CD4-positive, alpha-beta T cell (primary cell): Measurements from ENCODE around the gene DIP2C. TPM values are rescaled to one million over a fixed set of nuclear protein-coding genes. Genes with fewer than 3 reads are reported as not detected.

Experiments
- ATAC-seq: fragments of 200-7000 bp; cut with Tn5 transposase; one replicate; pipeline ENCODE4 v1.10.0; 2022; ENCODE audit warnings: mild to moderate bottlenecking; ENCODE audit not compliant: poor library complexity
- CTCF ChIA-PET: fragments of 350-600 bp; sonication (Branson Sonifier 250); formaldehyde crosslinking; loops from one replicate; lab custom pipeline; 2021; ENCODE audit warnings: antibody characterized with exemption, inconsistent platforms; lab: Charles Lee
- POLR2A ChIA-PET: fragments of 350-600 bp; sonication (Branson Sonifier 250); formaldehyde crosslinking; loops from one replicate; lab custom pipeline; 2021; ENCODE audit warnings: antibody characterized with exemption, inconsistent platforms; lab: Charles Lee
- DNase-seq, 14 experiments: peaks; one replicate each; pipeline ENCODE4 v3.0.0-alpha.2; 2013 to 2020; ENCODE audit warnings: mixed read lengths in 2 of 14
- H3K27ac ChIP-seq, 2 donors: one replicate each; pipeline versions ENCODE4 v1.5.1 to v1.7.0; 2013; ENCODE audit warnings: low read length in 2 of 2, low read depth in 1 of 2, mild to moderate bottlenecking in 1 of 2
- H3K27me3 ChIP-seq, 2 experiments: 1 replicate in 1 of 2; 2 replicates in 1 of 2; pipeline versions ENCODE4 v1.6.1 to v1.7.0; 2013; ENCODE audit warnings: low read length in 2 of 2, control low read depth in 1 of 2, mild to moderate bottlenecking in 1 of 2, moderate library complexity in 1 of 2; ENCODE audit not compliant: insufficient read depth in 2 of 2, control insufficient read depth in 1 of 2
- H3K36me3 ChIP-seq: one replicate; pipeline ENCODE4 v1.6.1; 2013; ENCODE audit warnings: low read length, control low read depth; ENCODE audit not compliant: insufficient read depth
- H3K4me1 ChIP-seq: one replicate; pipeline ENCODE4 v1.6.1; 2013; ENCODE audit warnings: low read length, control low read depth; ENCODE audit not compliant: insufficient read depth
- H3K4me3 ChIP-seq: one replicate; pipeline ENCODE4 v1.5.1; 2013; ENCODE audit warnings: mild to moderate bottlenecking, low read length, moderate library complexity
- H3K9me3 ChIP-seq, 2 experiments: 1 replicate in 1 of 2; 2 replicates in 1 of 2; pipeline versions ENCODE4 v1.6.1 to v1.7.0; 2013; ENCODE audit warnings: low read length in 2 of 2, mild to moderate bottlenecking in 2 of 2, control low read depth in 1 of 2, moderate library complexity in 1 of 2; ENCODE audit not compliant: control insufficient read depth in 1 of 2, insufficient read depth in 1 of 2
- H3K27ac Mint-ChIP-seq: one replicate; pipeline ENCODE4 v1.8.0; 2020; ENCODE audit warnings: mixed read lengths
- H3K27me3 Mint-ChIP-seq: one replicate; pipeline ENCODE4 v1.8.0; 2021; ENCODE audit warnings: mixed read lengths
- H3K36me3 Mint-ChIP-seq: one replicate; pipeline ENCODE4 v1.8.0; 2021; ENCODE audit warnings: low read depth, mixed read lengths
- H3K4me1 Mint-ChIP-seq: one replicate; pipeline ENCODE4 v1.8.0; 2021; ENCODE audit warnings: low read depth, mixed read lengths
- H3K4me3 Mint-ChIP-seq: one replicate; pipeline ENCODE4 v1.8.0; 2020; ENCODE audit warnings: mild to moderate bottlenecking, mixed read lengths
- H3K9me3 Mint-ChIP-seq: one replicate; pipeline ENCODE4 v1.8.0; 2020; ENCODE audit warnings: mixed read lengths
- CTCF ChIP-seq: fragments of 200-600 bp; IDR thresholded peaks from one replicate; pipeline ENCODE4 v1.8.0; 2022; ENCODE audit warnings: antibody characterized with exemption, mild to moderate bottlenecking
- intact Hi-C, 2 experiments: fragments of 100-400 bp; cut with DNase I in 1 of 2; cut with micrococcal nuclease in 1 of 2; formaldehyde crosslinking; loops; one replicate each; pipeline versions ENCODE4 v1.15.1 to v1.9.0; 2023 to 2025; cut with DNase I, micrococcal nuclease
- microRNA-seq: library from miRNA; unstranded; fragments of <30 nt; microRNA quantifications from one replicate; pipeline ENCODE4 v1.2.0, GENCODE V29; 2021; ENCODE audit warnings: borderline microRNAs expressed, borderline replicate concordance
- total RNA-seq, 174 experiments: library from RNA in 2 of 174; stranded (reverse) in 2 of 174; gene quantifications; one replicate each; pipeline ENCODE4 v1.2.3 and lab custom pipeline; 2021 to 2026

Gene DIP2C
- total RNA-seq, 2 experiments from 2014 or later = 4.1 TPM

- H3K27me3 ChIP-seq = no peaks in the 10 kb centered on the region
- POLR2A ChIA-PET = no interaction called here
- Mint-ChIP-seq H3K27ac (no peak overlapping the region), H3K4me1 (peaks cover 8% of the 10 kb centered on the region), H3K9me3 (no peaks in the 10 kb centered on the region), H3K27me3 (no peaks in the 10 kb centered on the region), H3K4me3 (no peak overlapping the region), H3K36me3 (peaks cover 10% of the 10 kb centered on the region)
- no peaks in the 10 kb centered on the region for H3K4me1 ChIP-seq
- H3K9me3 ChIP-seq = no peaks in the 10 kb centered on the region
- no peak overlapping the region for H3K27ac ChIP-seq
- no peaks in the 10 kb centered on the region for H3K36me3 ChIP-seq
- TF ChIP-seq CTCF = no peak
- intact Hi-C loops = no loop called here
- DNase-seq (no peak), ATAC-seq (no peak)
- CTCF ChIA-PET = no interaction called here
- no peak overlapping the region for H3K4me3 ChIP-seq
Measured at GRCh38 chr10:227014-227413, 462.5 kb downstream of the DIP2C start.

- Mint-ChIP-seq H3K4me1 (peaks cover 15% of the 10 kb centered on the region), H3K4me3 (no peak overlapping the region)
- ATAC-seq = no peak
Measured at GRCh38 chr10:226018-226417, 463.4 kb downstream of the DIP2C start.

GRCh38 chr10:224571-224970, 464.9 kb downstream of the DIP2C start:
- no peak for TF ChIP-seq CTCF
- Histone ChIP-seq H3K4me3 (no peak overlapping the region), H3K36me3 (no peaks in the 10 kb centered on the region), H3K4me1 (no peaks in the 10 kb centered on the region), H3K27me3 (no peaks in the 10 kb centered on the region), H3K27ac (no peak overlapping the region), H3K9me3 (no peaks in the 10 kb centered on the region)
- H3K27me3 Mint-ChIP-seq = no peaks in the 10 kb centered on the region
- H3K36me3 Mint-ChIP-seq = peaks cover 26% of the 10 kb centered on the region
- no peak overlapping the region for H3K4me3 Mint-ChIP-seq
- intact Hi-C loops = no loop called here
- H3K4me1 Mint-ChIP-seq = peaks cover 27% of the 10 kb centered on the region
- DNase-seq (no peak), ATAC-seq (no peak)
- H3K9me3 Mint-ChIP-seq = no peaks in the 10 kb centered on the region
- ChIA-PET POLR2A (no interaction called here), CTCF (no interaction called here)
- no peak overlapping the region for H3K27ac Mint-ChIP-seq

More at GRCh38 chr10:226018-226417, 463.4 kb downstream of the DIP2C start:
- Mint-ChIP-seq H3K27me3 (no peaks in the 10 kb centered on the region), H3K27ac (no peak overlapping the region), H3K36me3 (peaks cover 19% of the 10 kb centered on the region), H3K9me3 (no peaks in the 10 kb centered on the region)
- no peak for TF ChIP-seq CTCF
- ChIA-PET CTCF (no interaction called here), POLR2A (no interaction called here)
- no peak for DNase-seq
- no peak overlapping the region for H3K4me3 ChIP-seq
- intact Hi-C loops = no loop called here
- H3K27me3 ChIP-seq = no peaks in the 10 kb centered on the region
- no peaks in the 10 kb centered on the region for H3K36me3 ChIP-seq
- no peaks in the 10 kb centered on the region for H3K9me3 ChIP-seq
- no peaks in the 10 kb centered on the region for H3K4me1 ChIP-seq
- H3K27ac ChIP-seq = no peak overlapping the region

Small RNAs within 50 kb of the gene (microRNA-seq; reads per million reads assigned to microRNA genes)
- gene MIR5699 = 0.61 reads per million

Other genes starting within 250 kb of the DIP2C start
- gene LARP4B, start 242.0 kb upstream of the DIP2C start, total RNA-seq = 10 to 100 TPM; 33.1 to 40.2 TPM